SKM-1 (cell line): Measurements from ENCODE around the gene AP2A1.
A peak's percentile ranks its signal among the peaks of the same experiment; 100 is the strongest.

Source experiments
- DNase-seq: peaks from one replicate; lab custom pipeline; 2025; ENCODE audit not compliant: unreplicated experiment; lab: John Stamatoyannopoulos, UW

AP2A1 gene

GRCh38 chr19:49766007-49766929, 533 bp upstream of the AP2A1 start:
- peak; percentile 93 for DNase-seq

DNA sequence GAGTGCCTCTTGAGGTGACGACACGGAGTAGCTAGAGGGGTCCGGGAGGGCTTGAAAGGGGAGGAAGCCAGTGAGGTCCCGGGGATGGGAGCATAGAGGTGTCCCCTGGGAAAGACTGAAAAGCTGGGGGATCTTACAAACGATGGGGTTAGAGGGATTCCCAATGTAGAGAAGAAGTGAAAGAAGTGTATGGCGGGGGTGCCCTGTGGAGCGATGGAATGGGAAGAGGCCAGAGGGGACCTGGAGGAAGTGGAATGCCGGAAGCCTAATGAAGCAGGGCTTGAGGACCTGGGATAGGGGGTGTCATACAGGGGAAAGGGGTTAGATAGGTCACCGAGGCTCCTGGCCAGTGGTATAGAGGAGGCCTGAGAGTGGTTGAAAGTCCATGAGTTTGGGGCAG, 580 bp downstream of the AP2A1 start:
- no peak for DNase-seq

DNA sequence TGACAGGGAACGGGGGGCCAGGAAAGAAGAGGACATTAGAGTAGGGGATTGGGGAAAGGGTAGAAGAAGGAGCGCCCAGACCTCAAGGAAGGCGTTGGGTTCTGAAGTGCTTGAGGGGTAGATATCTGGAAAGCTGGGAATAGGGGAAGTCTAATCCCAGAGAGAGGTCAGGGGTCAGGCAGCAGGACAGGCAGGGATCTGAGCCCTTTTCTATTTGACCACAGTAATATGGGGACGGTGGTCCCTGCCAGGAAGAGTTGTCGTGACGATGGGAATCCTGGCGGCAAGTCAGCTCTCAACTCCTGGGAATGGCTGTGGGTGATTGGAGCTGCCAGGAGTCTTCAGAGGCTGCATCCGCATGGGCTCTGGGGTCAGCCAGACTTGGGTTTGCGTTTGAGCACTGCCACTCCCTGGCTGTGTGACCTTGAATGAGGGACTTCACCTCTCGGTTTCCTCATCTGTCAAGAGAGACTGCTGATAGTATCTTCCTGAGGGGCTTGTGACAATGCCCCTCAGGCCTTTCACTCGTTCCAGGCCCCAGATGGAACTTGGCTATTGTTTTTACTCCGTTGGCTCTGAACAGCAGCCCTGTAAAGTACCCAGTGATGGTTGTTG, 1.3 kb downstream of the AP2A1 start:
- DNase-seq = no peak

GRCh38 chr19:49770529-49770928, 3.7 kb downstream of the AP2A1 start:
- no peak for DNase-seq

DNA sequence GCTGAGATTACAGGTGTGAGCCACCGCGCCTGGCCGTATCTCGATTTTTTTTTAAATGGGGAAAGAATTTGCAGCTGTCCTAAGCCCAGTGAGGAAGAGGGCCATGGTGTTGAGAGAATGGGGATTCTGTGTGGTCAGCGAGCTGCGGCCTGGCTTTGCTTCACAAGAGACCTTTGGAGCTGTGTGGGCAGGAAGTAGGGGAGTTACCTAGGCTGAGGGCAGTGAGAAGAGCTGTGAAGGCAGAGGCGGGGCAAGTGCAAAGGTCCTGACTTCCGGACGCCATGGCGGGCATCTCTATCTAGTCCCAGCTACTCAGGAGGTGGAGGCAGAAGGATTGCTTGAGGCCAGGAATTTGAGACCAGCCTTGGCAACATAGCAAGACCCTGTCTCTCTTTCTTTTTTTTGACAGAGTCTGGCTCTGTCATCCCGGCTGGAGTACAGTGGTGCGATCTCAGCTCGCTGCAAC, 4.9 kb downstream of the AP2A1 start:
- DNase-seq = no peak

DNA sequence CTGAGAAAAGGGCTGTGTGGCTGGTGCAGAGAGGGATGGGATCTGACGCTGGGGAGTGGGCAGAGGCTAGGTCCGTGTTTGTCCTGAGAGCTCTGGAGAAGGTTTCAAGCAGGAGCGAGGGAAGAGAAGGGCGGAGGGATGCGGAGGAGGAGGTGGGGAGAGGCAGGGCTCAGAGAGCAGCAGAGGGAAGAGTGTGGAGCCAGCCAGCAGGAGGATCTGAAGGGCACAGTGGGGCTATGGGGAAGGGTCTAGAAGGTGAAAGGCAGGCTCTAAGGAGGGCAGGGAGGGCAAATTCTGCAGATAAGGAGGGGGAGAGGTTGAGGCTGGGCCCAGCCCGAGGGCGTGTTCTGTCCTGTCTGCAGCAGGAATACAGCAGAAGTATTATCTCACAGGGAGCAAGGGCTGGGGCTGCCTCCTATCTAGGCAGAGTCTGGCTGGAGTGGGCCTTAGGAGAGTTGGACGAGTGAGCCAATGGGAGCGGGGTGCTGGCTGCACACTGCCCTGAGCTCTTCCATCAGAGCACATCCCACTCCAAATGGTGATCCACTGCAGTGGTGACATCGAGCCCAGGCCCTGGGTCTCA, 6.1 kb downstream of the AP2A1 start:
- DNase-seq = no peak

DNA sequence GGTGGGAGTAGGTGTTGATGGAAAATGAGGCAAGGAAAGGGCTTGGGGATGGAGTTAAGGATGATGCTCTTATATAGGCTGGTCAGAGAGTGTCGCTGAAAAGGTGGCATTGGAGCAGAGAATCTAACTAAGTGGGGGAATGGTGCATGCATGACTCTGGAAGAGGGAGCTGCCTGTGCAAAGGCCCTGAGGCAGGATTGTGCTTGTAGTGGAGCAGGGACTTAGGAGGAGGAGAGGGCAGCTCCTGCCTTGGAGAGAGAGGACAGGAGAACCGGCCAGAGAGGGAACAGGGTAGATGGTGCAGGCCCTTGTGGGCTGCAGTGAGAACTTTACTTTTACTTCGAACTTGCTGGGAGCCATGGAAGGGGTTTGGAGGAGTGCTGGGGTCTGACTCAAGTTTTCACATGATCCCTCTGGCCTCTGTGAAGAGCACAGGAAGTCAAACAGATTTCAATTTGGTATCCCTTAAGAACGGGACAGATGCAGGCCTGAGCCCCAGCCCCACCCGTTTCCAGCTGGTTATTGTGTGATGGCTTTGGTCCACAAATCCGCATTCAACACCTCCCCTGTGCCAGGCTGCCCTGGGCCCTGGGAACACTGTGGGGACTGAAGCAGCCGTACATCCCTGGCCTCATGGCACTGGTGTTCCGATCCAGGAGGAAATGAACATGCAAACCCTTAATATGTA, 7.0 kb downstream of the AP2A1 start:
- DNase-seq = no peak

DNA sequence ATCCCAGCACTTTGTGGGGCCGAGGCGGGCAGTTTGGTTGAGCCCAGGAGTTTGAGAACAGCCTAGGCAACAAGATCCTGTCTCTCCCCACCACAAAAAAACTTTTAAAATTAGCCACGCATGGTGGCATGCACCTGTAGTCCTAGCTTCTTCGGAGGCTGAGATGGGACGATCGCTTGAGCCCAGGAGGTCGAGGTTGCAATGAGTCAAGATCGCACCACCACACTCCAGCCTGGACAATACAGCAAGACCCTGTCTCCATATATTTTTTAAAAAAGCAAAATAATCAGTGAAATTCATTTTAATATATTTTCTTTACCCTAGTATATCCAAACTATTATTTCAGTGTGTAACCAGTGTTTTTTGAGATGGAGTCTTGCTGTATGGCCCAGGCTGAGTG, 8.2 kb downstream of the AP2A1 start:
- no peak for DNase-seq

- no peak for DNase-seq
Measured at GRCh38 chr19:49775742-49776370, 9.1 kb downstream of the AP2A1 start.

GRCh38 chr19:49776371-49776764, 9.6 kb downstream of the AP2A1 start:
- DNase-seq = no peak

- DNase-seq = no peak
Measured at GRCh38 chr19:49779731-49780555, 13.1 kb downstream of the AP2A1 start.

- DNase-seq = no peak
Measured at GRCh38 chr19:49780861-49781260, 14.1 kb downstream of the AP2A1 start.

DNA sequence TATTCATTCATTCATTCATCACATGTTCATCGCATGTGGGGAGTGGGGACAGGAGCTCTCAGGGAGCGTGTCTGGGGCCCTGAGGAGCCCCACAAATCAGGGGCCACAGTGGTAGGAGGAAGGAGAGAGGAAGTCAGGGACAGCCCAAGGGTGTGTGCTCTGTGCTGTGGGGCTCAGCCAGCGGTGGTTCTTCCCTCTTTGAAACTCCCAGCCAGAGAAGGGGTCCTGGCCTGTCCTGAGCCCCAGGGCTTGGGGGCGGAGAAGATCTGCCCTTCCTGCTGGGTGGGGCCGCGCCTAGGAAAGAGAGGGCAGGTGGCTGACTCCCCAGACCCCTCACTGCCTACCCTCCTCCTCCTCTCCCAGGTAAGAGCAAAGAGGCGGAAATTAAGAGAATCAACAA, 14.6 kb downstream of the AP2A1 start:
- no peak for DNase-seq

DNA sequence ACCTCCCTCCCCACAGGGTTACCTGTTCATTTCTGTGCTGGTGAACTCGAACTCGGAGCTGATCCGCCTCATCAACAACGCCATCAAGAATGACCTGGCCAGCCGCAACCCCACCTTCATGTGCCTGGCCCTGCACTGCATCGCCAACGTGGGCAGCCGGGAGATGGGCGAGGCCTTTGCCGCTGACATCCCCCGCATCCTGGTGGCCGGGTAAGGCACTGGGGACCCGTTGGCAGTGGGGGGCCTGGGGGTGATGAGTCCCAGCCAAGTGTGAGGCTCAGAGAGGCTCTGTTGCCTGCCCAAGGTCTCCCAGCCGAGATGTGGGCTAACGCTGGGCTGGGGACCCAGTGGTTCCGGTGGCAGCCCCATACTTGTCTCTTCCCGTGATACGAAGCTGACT, 15.7 kb downstream of the AP2A1 start:
- no peak for DNase-seq

- no peak for DNase-seq
Measured at GRCh38 chr19:49786376-49786820, 19.6 kb downstream of the AP2A1 start.

DNA sequence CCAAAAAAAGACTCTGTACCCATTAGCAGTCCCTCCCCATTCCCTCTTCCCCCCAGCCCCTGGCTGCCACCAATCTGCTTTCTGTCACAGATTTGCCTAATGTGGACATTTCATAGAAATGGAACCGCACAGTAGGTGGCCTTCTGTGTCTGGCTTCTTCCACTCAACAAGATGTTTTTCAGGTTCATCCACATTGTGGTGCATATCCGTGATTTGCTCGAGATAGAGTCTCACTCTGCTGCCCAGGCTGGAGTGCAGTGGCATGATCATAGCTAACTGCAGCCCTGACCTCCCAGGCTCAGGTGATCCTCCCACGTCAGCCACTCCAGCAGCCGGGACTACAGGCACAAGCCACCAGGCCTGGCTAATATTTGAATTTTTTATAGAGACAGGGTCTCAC, 20.9 kb downstream of the AP2A1 start:
- DNase-seq = no peak

DNA sequence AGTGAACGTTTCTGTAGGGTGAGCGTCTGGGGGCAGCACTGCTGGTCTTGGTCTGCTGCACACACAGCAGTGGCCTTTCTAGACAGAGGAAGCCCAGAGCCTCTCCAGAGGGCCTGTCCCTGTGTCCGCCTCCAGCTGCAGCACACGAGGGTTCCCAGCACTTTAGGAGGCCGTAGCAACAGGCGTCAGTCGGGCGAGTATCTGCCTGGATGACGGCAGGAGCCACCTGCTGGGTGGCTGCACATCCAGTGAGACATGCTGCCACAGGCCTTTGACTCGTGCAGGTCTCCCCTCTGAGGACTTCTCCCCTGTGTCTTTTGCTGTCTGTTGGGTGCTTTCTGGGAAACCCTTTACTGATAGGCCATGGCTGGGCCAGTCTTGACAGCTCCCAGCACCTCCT, 22.1 kb downstream of the AP2A1 start:
- no peak for DNase-seq

- DNase-seq = no peak
Measured at GRCh38 chr19:49790866-49791265, 24.1 kb downstream of the AP2A1 start.

GRCh38 chr19:49791776-49792445, 25.1 kb downstream of the AP2A1 start:
- DNase-seq = no peak
